NT2/D1 (cell line): ENCODE results near the gene IL19.

Experiments
- SUZ12 ChIP-seq: IDR thresholded peaks from 2 replicates; pipeline ENCODE4 v1.6.1; 2011; ENCODE audit not compliant: insufficient read length, insufficient read depth; ENCODE audit errors: extremely low read depth
- YY1 ChIP-seq: IDR thresholded peaks from 2 replicates; pipeline ENCODE4 v1.6.1; 2011; ENCODE audit not compliant: insufficient read length, insufficient read depth

DNA sequence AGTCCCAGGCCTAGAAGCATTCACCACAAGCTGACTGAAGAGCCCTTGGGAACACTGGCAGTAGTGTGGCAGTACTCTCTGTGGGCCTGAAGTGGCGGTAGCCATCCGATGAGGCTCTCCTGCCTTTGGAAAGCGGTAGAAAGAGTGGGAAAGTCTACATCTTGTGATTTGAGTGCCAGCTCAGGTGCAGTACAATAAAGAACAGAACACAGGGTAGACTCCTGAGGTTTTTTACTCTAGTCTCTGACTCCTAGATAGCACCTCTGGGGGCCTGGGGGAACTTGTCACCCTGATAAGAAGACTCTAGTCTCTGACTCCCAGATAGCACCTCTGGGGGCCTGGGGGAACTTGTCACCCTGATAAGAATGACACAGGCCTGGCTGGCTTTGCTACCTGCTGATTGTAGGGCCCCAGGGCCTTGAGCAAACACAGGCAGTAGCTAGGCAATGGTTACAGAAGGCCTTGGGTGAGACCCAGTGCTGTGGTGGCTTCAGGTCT, 76.8 kb downstream of the IL19 start:
- TF ChIP-seq YY1: no peak
- no peak for TF ChIP-seq SUZ12
